Bone marrow (tissue), 2 donors: ENCODE data around the gene ZBTB3.
"Not testable (repeated sequence)": the region's sequence is repeated elsewhere in the genome, so short reads cannot be mapped to it uniquely, and the experiment has no call there.

Experiments used
- DNase-seq, 2 donors: peaks; one replicate each; lab custom pipeline; 2025; lab: John Stamatoyannopoulos, UW

Gene ZBTB3

GRCh38 chr11:62753736-62754603 is at the start of gene ZBTB3:
Gene ZBTB3 (minus strand): TSS chr11:62754160. CDS start chr11:62753664, 496 bp downstream.
- DNase-seq: peak; percentile 97 to 100

GRCh38 chr11:62801071-62801470 is 47.1 kb upstream of the ZBTB3 start:
- DNase-seq: no peak

GRCh38 chr11:62799486-62799885 is 45.5 kb upstream of the ZBTB3 start:
- no peak for DNase-seq

- no peak for DNase-seq
These were observed 42.3 kb upstream of the ZBTB3 start for GRCh38 chr11:62796281-62796680.

- DNase-seq: no peak
These were observed 40.3 kb upstream of the ZBTB3 start for GRCh38 chr11:62794201-62794775.

- no peak for DNase-seq
These were observed 38.2 kb upstream of the ZBTB3 start for GRCh38 chr11:62792202-62792575.

GRCh38 chr11:62791501-62792201 is 37.7 kb upstream of the ZBTB3 start, which contains the start of gene TMEM223:
Gene TMEM223 (minus strand): TSS chr11:62792006. CDS start chr11:62791994, 12 bp downstream.
- peak; percentile 48 to 76 for DNase-seq

- no peak for DNase-seq
These were observed 35.6 kb upstream of the ZBTB3 start for GRCh38 chr11:62789576-62789975.

GRCh38 chr11:62788991-62789390 is 35.0 kb upstream of the ZBTB3 start:
- no peak for DNase-seq

- peak; percentile 86 to 97 for DNase-seq
These were observed 33.2 kb upstream of the ZBTB3 start, which contains the start of gene TMEM179B for GRCh38 chr11:62787005-62787759. Gene TMEM179B (plus strand): TSS chr11:62787402. CDS start chr11:62787432, 30 bp downstream.

- peak; percentile 64 to 73 for DNase-seq
These were observed 32.5 kb upstream of the ZBTB3 start for GRCh38 chr11:62786318-62787004.

GRCh38 chr11:62782753-62783152 is 28.8 kb upstream of the ZBTB3 start:
- no peak for DNase-seq

GRCh38 chr11:62778441-62778840 is 24.5 kb upstream of the ZBTB3 start:
- DNase-seq: no peak

GRCh38 chr11:62777389-62777788 is 23.4 kb upstream of the ZBTB3 start:
- DNase-seq: no peak

- DNase-seq: no peak
These were observed 21.7 kb upstream of the ZBTB3 start for GRCh38 chr11:62775646-62776045.

GRCh38 chr11:62774407-62774806 is 20.4 kb upstream of the ZBTB3 start:
- no peak for DNase-seq

- DNase-seq: peak; percentile 84 to 94
These were observed 17.4 kb upstream of the ZBTB3 start, which contains the start of gene TAF6L for GRCh38 chr11:62771144-62772021. Gene TAF6L (plus strand): TSS chr11:62771396. CDS start chr11:62775784, 4,388 bp downstream.

- peak in 1 of 2 donors; percentile 20 for DNase-seq
These were observed 16.8 kb upstream of the ZBTB3 start for GRCh38 chr11:62770778-62771143.

GRCh38 chr11:62760867-62761227 is 6.9 kb upstream of the ZBTB3 start:
- DNase-seq: not testable (repeated sequence)
